22Rv1 (cell line): ENCODE measurements around the gene CMIP.

Experiments used
- CTCF ChIP-seq: fragments of 450-650 bp; IDR thresholded peaks from 2 replicates; pipeline ENCODE4 v1.5.1; 2017; ENCODE audit warnings: mild to moderate bottlenecking
- ZFX ChIP-seq: fragments of 450-650 bp; IDR thresholded peaks from 2 replicates; pipeline ENCODE4 v1.6.1; 2017; ENCODE audit warnings: antibody characterized with exemption, borderline replicate concordance

DNA sequence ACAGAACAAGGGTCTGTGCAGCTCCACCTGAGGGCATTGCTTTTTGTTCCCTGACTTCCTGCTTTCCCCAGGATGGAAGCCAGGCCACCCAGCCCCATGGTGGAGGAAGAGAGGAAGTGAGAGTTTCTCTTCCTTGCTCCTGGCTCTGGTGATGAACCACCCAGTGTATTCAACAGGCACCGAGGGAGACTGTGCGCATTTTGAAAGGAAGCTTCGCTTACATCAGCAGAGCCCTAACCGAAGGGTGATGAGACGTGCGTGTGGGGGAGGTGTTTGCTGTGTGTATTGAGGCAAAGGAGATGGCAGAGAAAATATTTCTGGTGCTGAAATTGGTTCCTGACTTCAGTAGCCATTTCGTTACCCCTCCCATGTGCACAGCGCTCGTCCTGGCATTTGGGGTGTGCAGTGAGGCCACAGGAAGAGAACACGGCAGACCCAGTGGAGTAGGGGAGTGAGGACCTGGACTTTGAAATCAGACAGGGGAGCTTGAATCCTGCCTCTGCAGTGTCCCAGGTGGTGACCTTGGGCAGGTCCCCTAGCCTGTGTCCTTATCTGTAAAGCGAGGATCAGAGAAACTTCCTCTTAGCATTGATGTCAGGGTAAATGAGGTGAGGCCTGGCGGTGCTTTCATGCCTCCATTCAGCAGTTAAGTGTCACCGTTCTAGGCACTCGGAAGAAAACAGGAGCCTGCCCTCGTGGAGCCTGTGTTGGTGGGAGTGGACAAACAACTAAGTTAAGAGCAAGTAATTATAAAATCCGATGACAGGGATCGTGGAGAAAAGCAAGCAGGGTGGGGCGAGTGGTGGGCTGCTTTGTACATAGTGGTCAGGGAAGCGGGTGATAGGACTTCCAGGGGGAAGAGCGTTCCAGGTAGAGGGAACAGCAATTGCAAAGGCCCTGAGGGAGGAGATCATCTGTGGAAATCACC lies 7.4 kb downstream of the CMIP start:
- TF ChIP-seq CTCF: no peak
- TF ChIP-seq ZFX: no peak
